ENCODE measurements around the gene GREB1.
A peak's percentile ranks its signal among the peaks of the same experiment; 100 is the strongest.

GREB1 gene

DNA sequence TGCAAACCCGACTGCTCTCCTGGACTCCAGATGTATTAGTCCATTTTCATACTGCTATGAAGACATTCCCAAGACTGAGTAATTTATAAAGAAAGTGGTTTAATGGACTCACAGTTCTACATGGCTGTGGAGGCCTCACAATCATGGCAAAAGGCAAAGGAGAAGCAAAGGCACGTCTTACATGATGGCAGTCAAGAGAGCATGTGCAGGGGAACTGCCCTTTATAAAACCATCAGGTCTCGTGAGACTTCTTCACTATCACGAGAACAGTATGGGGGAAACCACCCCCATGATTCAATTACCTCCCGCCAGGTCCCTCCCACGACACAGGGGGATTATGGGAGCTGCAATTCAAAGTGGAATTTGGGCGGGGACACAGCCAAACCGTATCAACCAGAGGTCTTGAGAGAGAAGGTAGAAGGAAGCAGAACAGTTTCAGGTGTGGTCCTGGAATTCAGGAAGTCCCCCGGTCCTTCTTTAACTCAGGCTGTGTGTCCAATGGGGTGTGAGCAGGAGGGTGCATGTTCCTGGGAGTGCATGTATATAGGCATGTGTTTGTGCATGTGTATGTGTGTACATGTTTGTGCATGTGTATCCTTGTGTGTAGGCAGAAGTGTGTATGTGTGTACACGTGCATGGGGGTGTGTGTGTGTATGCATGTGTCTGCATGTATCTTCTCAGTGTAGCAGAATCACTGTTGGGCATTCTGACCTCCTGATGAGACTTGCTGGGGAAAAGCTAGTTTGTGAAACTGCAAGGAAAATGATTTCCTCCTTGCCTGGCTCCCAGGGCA is 46.2 kb downstream of the GREB1 start:
- no peak for DNase-seq (ENCODE audit: low spot score)

DNA sequence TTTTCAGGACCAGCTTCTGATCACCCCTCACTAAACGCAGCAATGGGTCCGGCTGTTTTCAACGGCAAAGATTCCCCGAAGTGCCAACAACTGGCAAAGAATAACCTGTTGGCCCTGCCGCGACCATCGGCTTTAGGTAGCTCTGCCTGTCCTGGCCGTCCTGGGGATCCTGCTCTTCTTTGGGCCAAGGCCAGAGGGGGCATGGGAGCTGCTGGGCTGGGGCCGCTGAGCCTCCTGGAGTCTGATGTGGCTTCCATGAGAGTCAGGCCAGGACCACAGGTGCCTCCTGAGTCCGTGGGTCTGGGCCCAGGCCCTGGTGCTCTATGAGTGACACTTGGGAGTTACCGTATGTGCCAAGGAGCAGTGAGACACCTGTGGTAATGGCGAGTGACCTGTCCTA is 46.9 kb downstream of the GREB1 start:
- no peak for DNase-seq (ENCODE audit: low spot score)

DNA sequence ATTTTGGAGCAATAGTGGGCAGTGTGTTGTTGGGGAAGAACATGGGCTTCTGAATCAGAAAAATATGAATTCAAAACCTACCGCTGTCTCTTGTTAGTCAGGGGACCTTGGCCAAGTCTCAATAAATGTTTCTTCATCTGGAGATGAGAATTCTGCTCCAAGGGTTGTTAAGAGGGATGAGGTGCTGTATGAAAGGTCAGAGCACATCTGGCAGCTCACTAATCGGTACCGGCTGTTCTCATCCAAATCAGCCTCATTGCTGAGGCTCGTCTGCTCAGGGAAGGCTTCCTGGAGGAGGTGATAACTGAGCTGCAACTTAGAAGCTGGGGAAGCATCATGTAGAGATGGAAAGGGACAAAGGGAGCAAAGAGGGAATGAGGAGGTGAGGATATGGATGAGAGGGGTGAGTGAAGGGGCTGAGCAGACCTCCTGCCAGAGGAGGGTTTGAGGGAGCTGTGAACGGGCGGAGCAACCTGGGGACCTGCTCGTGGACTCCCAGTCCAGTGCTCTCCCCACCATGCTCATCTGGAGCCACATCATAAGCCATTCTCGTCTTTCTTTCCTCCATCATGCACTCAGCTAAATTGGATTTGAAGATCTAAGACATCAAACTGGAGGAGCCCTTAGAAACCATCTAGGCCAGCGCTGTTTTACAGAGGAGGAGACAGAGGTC is 47.4 kb downstream of the GREB1 start:
- DNase-seq (ENCODE audit: low spot score): no peak

DNA sequence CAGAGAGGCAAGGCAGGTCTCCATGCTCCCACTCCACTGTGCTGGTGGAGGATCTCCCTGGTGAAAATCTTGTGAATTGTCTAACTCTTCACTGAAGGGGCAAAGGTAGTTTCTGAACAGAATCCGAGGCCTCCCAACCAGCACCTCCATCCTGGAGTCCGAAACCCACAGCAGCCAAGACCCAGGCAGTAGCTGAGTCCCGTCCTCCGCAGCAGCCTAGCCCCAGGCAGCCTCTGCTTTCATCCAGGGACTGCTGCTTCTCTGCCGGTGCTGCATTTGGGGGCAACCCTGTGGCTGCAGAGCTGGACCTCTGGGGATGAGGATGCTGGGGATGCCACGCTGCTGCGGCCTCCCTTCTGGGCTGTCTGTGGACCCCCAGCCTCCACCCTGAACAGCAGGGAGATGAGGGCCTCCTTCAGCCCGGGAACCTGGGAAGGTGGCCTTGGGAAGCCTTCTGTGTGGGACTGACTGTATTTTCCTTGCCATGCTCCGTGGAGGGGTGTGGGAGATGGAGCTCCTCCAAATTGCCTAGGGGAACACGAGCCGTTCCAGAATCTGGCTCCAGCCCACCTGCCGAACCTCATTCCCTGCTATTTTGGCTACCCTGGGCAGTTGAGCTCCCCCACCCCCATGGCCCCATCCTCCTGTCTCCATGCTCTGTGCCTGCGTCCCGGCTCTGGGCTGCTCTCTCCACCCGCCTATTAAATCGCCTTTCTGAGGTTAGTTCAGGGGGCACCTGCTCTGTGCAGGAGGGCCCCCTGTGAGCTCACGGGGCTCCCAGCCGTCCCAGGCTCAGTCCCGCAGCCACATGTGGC is 48.2 kb downstream of the GREB1 start:
- no peak for DNase-seq (ENCODE audit: low spot score)

GRCh38 chr2:11582612-11582861 is 48.7 kb downstream of the GREB1 start:
- DNase-seq (ENCODE audit: low spot score): no peak

DNA sequence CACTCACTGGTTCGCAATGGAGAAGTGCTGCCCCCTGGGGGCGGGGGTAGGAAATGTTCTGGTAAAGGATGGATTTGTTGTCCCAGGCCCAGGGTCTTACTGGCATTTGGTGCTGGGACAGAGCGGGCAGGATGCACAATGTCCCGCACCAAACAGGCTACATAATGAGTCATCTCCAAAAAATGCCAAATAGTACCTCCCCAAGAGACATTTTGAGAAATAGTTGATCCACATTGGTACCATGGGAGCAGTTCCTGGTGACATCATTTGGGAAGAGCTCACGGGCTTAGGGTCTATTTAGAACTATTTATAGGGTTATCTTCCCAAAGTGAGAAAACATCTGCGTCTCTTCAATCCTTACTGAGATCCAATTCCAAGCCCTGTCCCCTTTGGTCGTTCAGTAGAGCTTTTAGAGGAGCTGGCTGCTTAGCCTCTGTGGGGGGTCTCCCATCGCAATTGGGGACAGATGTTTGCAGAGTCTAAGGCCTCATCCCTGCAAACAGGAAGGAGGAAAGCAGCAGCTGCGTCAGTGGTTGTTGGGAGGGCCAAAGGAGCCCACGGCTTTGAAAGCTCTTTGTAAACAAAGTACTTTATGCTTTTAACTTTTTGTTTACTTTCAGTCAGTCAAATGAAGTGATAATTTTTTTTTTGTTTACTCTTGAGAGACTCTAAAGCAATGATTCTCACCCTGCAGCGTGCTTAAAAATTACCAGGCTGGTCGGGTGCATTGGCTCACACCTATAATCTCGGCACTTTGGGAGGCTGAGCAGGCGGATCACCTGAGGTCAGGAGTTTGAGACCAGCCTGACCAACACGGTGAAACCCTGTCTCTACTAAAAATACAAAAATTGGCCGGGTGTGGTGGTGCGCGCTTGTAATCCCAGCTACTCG is 49.3 kb downstream of the GREB1 start:
- peak; percentile 86 for DNase-seq (ENCODE audit: low spot score)

DNA sequence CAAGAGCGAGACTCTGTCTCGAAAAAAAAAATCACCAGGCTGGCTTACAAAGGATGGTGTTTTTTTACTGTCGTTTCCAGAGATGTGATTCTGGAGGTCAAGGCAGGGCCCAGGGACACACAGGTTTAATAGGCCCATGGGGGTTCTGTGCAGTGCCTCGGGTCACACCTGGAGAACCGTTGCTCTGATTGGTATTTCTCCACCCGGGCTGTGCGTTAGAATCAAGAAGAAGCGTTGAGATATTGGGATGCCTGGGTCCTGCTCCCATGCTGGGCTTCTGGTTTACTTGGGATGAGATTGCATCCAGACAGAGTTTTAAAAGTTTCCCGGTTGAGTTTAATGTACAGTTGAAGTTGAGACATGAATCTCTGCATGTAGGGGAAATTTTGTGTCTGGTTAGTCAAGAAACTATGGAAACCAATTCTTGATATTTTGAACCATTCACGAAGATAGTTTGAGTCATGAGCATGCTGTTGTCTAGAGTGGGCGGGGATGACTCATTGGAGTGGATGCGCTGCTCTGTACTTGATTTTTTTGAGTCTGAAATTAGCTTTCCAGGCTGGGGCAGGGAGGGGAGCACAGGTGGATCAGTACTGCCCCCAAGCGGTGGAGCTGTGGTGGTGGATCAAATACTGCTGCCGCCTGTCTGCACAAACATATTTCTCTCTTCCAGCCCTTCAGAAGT is 50.1 kb downstream of the GREB1 start:
- peak; percentile 84 for DNase-seq (ENCODE audit: low spot score)

DNA sequence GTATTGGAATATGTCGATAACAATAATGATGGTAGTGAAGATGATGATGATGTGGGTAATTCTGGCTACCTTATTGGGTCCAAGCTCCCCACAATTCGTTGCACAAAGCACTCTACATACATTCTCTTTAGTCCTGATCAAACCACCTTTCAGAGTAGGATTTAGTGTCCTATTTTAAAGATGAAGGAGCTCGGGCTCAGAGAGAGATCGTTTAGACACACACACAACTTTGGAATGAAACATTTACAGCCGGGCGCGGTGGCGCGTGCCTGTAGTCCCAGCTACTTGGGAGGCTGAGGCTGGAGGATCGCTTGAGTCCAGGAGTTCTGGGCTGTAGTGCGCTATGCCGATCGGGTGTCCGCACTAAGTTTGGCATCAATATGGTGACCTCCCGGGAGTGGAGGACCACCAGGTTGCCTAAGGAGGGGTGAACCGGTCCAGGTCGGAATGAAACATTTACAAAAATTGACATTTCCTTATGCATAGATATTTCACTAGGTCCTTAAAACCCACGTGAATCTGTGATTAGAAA is 50.7 kb downstream of the GREB1 start:
- no peak for DNase-seq (ENCODE audit: low spot score)

- no peak for DNase-seq (ENCODE audit: low spot score)
Measured at GRCh38 chr2:11585071-11585470, 51.2 kb downstream of the GREB1 start.

- DNase-seq (ENCODE audit: low spot score): no peak
Measured at GRCh38 chr2:11588228-11589110, 54.6 kb downstream of the GREB1 start.

DNA sequence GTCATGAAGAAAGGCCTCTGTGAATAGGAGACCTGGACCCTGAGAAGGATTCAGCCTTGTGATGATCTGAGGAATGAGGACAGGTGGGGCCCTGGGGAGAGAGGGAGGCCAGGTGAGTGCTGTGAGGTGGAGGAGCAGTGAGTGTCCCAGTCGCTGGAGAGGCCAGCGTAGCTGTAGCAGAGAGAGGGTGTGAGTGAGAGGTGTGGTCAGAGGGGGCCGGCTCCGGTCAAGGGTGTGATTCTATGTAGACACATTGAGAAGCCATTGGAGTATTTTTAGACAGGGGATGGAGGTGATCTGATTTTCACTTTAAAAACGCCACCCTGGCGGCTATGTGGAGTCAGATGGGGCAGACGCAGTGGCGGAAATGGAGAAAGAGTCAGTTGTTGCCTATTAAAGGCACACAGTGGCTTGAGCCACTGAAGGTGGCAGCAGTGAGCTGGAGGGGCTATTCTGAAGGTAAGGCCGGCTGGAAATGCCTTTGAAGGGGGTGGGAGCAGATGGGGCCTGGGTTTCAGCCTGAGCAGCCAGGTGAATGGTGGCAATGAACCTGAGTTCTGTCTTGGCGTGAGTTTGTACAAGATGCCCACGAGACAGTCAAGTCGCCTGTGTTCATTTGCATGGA is 55.6 kb downstream of the GREB1 start:
- no peak for DNase-seq (ENCODE audit: low spot score)

DNA sequence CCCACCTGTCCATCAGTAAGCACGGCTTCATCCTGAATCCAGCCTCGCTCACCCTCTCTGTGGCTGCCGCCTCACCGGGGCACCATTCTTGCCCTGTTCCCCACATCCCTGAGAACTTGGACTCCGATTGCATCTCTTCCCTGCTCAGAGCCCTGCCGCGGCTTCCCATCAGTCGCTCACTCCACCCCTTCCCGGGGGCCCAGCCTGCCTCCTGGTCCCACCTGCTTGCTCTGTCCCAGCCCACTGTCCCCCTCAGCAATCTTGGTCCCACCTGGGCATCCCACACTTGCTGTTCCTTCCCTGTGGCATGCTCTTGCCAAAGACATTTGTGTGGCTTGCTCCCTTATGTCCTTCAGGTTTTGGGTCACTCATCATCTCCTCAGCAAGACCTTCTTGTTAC is 56.3 kb downstream of the GREB1 start:
- DNase-seq (ENCODE audit: low spot score): no peak

GRCh38 chr2:11591091-11591490 is 57.2 kb downstream of the GREB1 start:
- no peak for DNase-seq (ENCODE audit: low spot score)

DNA sequence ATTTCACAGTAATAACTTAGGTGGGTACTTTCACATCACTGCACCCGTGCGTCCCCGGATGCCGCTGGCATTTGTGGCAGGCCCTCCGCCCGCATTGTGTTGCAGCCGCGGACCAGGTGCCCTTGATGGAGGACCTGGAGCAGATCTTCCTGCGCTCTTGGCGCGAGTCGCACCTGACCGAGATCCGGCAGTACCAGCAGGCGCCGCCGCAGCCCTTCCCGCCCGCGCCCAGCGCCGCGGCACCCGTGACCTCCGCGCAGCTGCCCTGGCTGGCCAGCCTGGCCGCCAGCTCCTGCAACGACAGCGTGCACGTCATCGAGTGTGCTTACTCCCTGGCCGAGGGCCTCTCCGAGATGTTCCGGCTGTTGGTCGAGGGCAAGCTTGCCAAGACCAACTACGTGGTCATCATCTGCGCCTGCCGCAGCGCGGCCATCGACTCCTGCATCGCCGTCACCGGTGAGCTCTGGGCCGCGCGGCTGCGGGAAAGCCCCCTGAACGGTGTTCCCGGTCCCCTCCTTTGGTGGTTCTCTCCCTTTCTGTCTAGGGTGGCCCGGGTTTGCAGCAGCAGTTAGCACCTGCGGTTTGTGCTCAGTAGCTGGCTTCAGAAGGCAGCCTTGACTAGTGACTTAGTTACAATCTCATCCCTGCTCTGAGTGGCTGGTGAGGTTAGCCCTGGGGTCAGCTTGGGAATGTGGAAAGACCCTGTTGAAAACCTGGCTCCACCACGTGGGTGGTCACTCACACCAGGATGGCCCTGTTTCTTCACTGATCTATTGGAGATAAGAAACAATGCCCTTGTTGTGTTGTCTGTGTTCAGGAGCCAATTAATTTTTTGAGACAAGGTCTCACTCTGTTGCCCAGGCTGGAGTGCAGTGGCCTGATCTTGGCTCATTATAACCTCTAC is 59.1 kb downstream of the GREB1 start:
- DNase-seq (ENCODE audit: low spot score): no peak

DNA sequence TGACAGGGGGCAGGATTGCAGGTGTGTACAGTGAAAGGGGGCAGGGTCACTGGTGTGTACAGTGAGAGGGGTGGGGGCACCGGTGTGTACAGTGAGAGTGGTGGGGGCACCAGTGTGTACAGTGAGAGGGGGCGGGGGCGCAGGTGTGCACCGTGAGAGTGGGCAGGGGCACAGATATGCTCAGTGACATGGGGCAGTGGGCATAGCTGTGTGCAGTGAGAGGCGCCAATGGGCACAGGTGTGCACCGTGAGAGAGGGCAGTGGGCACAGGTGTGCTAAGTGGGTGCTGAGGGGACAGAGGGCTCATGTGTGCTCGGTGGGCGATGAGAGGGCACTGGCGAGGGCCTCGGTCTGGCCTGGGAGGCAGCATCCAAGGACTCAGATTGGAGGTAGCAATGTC is 63.0 kb downstream of the GREB1 start:
- no peak for DNase-seq (ENCODE audit: low spot score)

- DNase-seq (ENCODE audit: low spot score): no peak
Measured at GRCh38 chr2:11597538-11598225, 63.8 kb downstream of the GREB1 start.

- no peak for DNase-seq (ENCODE audit: low spot score)
Measured at GRCh38 chr2:11598228-11598731, 64.4 kb downstream of the GREB1 start.
